Suprapubic skin (tissue), 4 donors: ENCODE results near the gene ADAP1. TPM values are rescaled to one million over a fixed set of nuclear protein-coding genes. Genes with fewer than 3 reads are reported as not detected.
"Not testable (repeated sequence)": the region's sequence is repeated elsewhere in the genome, so short reads cannot be mapped to it uniquely, and the experiment has no call there.

Source experiments
- DNase-seq, 2 donors: peaks; one replicate each; pipeline ENCODE4 v3.0.0-alpha.2; 2019; ENCODE audit warnings: low spot score in 2 of 2
- H3K27ac ChIP-seq: fragments of 200-600 bp; sonication (generic); one replicate; pipeline ENCODE4 v1.5.1; 2019
- H3K27me3 ChIP-seq: fragments of 200-600 bp; sonication (generic); one replicate; pipeline ENCODE4 v1.5.1; 2019
- H3K36me3 ChIP-seq: fragments of 200-600 bp; sonication (generic); one replicate; pipeline ENCODE4 v1.5.1; 2019
- H3K4me1 ChIP-seq: fragments of 200-600 bp; sonication (generic); one replicate; pipeline ENCODE4 v1.5.1; 2019
- H3K4me3 ChIP-seq: fragments of 200-600 bp; sonication (generic); one replicate; pipeline ENCODE4 v1.5.1; 2019; ENCODE audit warnings: mild to moderate bottlenecking
- H3K9me3 ChIP-seq: fragments of 200-600 bp; sonication (generic); one replicate; pipeline ENCODE4 v1.5.1; 2019
- EP300 ChIP-seq: sonication (generic); formaldehyde crosslinking; IDR thresholded peaks from one replicate; pipeline ENCODE4 v1.6.1; 2017; ENCODE audit warnings: antibody characterized with exemption
- POLR2A ChIP-seq, 2 donors: fragments of 450-650 bp; IDR thresholded peaks; one replicate each; pipeline ENCODE4 v1.6.1; 2017; ENCODE audit warnings: antibody characterized with exemption in 2 of 2, mild to moderate bottlenecking in 2 of 2, moderate library complexity in 2 of 2
- POLR2AphosphoS5 ChIP-seq, 3 donors: sonication (generic); formaldehyde crosslinking; IDR thresholded peaks; one replicate each; pipeline ENCODE4 v1.6.1; 2017; ENCODE audit warnings: antibody characterized with exemption in 3 of 3
- WGBS: methylation state at CpG from one replicate; pipeline ENCODE4 v1.1.5; 2018; 5-methylcytosine and 5-hydroxymethylcytosine counted together
- total RNA-seq, 4 donors: library from RNA; depleted of rRNA; stranded (reverse); fragments of >200 nt; gene quantifications; one replicate each; pipeline ENCODE4 v1.1.0, GENCODE V29; 2016
- TF ChIP-seq, protein P1 (sequence below), 2 donors: fragments of 200-600 bp in 1 of 2; fragments of 450-650 bp in 1 of 2; sonication (generic) in 1 of 2; IDR thresholded peaks; one replicate each; pipeline ENCODE4 v1.5.1; 2016 to 2019; ENCODE audit warnings: antibody characterized with exemption in 2 of 2, mild to moderate bottlenecking in 1 of 2, moderate library complexity in 1 of 2

The ADAP1 gene
- total RNA-seq, 4 donors from 2014 or later: 4.1 to 9.1 (median 6.3) TPM

GRCh38 chr7:925601-926000 lies 28.9 kb downstream of the ADAP1 start:
- Histone ChIP-seq H3K27me3 (peaks cover 7% of the 10 kb centered on the region), H3K9me3 (no peaks in the 10 kb centered on the region), H3K4me1 (peaks cover 23% of the 10 kb centered on the region), H3K36me3 (no peaks in the 10 kb centered on the region), H3K27ac (peak overlapping the region; percentile 54), H3K4me3 (no peak overlapping the region)
- no peak for TF ChIP-seq POLR2A (IDR thresholded peaks at IDR 0.05)
- TF ChIP-seq, protein P1, sequence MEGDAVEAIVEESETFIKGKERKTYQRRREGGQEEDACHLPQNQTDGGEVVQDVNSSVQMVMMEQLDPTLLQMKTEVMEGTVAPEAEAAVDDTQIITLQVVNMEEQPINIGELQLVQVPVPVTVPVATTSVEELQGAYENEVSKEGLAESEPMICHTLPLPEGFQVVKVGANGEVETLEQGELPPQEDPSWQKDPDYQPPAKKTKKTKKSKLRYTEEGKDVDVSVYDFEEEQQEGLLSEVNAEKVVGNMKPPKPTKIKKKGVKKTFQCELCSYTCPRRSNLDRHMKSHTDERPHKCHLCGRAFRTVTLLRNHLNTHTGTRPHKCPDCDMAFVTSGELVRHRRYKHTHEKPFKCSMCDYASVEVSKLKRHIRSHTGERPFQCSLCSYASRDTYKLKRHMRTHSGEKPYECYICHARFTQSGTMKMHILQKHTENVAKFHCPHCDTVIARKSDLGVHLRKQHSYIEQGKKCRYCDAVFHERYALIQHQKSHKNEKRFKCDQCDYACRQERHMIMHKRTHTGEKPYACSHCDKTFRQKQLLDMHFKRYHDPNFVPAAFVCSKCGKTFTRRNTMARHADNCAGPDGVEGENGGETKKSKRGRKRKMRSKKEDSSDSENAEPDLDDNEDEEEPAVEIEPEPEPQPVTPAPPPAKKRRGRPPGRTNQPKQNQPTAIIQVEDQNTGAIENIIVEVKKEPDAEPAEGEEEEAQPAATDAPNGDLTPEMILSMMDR (IDR thresholded peaks at IDR 0.05): no peak
- peak; percentile 71 to 79 for DNase-seq
- 60% methylated on average over 12 of the region's 18 CpGs for WGBS

DNA sequence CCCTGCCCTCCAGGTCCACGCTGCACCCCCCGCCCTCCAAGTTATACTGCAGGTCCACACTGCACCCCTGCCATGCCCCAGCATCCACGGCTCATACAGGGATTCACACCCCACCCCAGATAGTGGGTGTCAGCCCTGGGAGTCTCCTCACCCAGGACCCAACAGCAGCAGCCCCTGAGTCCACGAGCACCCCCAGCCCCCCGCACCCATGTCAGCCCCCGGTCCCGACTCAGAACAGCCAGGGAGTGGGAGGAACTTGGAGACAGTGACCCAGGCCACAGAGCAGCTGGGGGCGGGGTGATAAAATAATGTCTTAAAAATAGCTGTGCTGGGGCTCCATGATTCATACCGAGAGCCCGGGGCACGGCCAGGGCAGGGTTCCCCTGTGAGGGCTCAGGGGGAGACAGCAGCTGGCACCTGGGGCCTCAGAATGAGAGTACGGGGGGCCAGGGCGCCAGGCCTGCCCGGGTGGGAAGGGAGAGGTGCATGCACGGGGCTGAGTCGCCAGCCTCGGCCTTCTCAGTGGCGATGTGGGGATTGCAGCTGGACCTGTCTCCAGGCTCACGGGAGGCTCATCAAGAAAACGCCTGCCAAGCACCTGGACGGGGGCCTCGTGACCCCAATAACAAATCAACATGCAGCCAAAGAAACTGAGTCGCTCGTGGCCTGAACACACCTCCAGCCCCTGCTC lies 29.8 kb downstream of the ADAP1 start:
- Histone ChIP-seq H3K4me3 (no peak overlapping the region), H3K9me3 (no peaks in the 10 kb centered on the region), H3K4me1 (peaks cover 23% of the 10 kb centered on the region), H3K27ac (no peak overlapping the region), H3K36me3 (no peaks in the 10 kb centered on the region), H3K27me3 (peaks cover 11% of the 10 kb centered on the region)
- TF ChIP-seq EP300 (no peak), POLR2AphosphoS5 (IDR thresholded peaks at IDR 0.05) (no peak), POLR2A (IDR thresholded peaks at IDR 0.05) (no peak)
- TF ChIP-seq, protein P1 (IDR thresholded peaks at IDR 0.05): no peak
- DNase-seq: peak; percentile 57 to 77
- WGBS: 57% methylated on average over 22 of the region's 24 CpGs

DNA sequence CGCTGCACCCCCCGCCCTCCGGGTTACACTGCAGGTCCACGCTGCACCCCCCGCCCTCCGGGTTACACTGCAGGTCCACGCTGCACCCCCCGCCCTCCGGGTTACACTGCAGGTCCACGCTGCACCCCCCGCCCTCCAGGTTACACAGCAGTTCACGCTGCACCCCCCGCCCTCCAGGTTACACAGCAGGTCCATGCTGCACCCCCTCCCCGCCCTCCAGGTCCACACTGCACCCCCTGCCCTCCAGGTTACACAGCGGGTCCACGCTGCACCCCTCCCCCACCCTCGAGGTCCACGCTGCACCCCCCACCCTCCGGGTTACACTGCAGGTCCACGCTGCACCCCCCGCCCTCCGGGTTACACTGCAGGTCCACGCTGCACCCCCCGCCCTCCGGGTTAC lies 30.4 kb downstream of the ADAP1 start:
- not testable (repeated sequence) for H3K36me3 ChIP-seq, H3K9me3 ChIP-seq, H3K27ac ChIP-seq, H3K4me3 ChIP-seq
- Histone ChIP-seq H3K4me1 (peaks cover 23% of the 10 kb centered on the region), H3K27me3 (peaks cover 11% of the 10 kb centered on the region)
- WGBS: no CpG with 5 or more reads among the region's 25 CpGs
- DNase-seq: peak in 1 of 2 donors; percentile 63

DNA sequence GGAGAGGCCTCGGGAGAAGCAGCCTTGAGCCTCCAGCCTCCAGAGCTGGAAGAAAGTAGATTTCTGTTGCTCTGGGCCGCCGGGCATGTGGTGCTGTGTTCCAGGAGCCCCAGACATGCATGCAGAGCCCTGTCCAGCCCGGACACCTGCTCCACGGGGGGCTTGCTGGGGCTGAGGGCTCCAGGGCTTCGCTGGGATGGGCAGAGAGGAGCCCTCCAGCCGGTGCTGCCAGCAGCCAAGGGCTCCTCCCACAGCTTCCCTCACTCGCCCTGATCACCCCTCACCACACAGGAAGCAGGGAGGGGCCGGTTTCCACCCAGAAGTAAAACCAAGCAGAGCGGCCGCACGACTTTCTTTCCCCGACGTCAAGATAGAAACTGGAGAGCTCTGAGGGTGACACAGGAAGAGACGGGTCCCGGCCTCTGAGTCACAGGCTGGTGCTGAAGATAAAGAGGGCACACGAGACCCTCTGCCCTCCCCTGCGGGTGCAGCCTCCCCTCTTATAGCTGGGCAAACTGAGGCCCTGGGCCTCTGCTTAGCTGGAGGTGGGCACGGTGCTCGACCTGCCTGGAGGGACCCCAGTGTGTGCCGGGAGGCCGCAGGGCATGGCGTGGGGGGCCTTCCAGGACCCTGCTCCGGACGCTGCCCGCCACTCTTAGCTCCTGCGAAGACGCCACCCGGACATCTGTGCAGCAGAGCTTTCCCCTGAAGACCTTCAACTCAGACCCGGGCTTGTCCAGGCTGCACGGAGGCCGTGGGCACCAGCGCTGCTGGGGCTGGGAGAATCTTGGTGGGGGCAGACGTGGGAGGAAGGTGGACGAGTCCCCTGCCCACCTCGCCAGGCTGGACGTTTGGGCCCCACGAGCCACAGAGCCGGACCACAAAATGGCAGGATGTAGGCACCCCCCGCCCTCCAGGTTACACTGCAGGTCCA lies 31.1 kb downstream of the ADAP1 start:
- peaks cover 11% of the 10 kb centered on the region for H3K27me3 ChIP-seq
- no peaks in the 10 kb centered on the region for H3K9me3 ChIP-seq
- no peak for TF ChIP-seq POLR2AphosphoS5 (IDR thresholded peaks at IDR 0.05)
- TF ChIP-seq, protein P1 (IDR thresholded peaks at IDR 0.05): no peak
- no peak for TF ChIP-seq EP300
- peaks cover 23% of the 10 kb centered on the region for H3K4me1 ChIP-seq
- DNase-seq: peak; percentile 88 to 91
- no peaks in the 10 kb centered on the region for H3K36me3 ChIP-seq
- H3K4me3 ChIP-seq: peak overlapping the region; percentile 5
- 20% methylated on average over 14 of the region's 40 CpGs for WGBS
- H3K27ac ChIP-seq: peak overlapping the region; percentile 12

- H3K4me1 ChIP-seq: peaks cover 23% of the 10 kb centered on the region
- 62% methylated on average over 26 of the region's 29 CpGs for WGBS
- H3K36me3 ChIP-seq: no peaks in the 10 kb centered on the region
- DNase-seq: peak in 1 of 2 donors; percentile 72
- H3K9me3 ChIP-seq: no peaks in the 10 kb centered on the region
- no peak for TF ChIP-seq POLR2AphosphoS5 (IDR thresholded peaks at IDR 0.05)
- TF ChIP-seq, protein P1 (IDR thresholded peaks at IDR 0.05): no peak
- no peak for TF ChIP-seq POLR2A (IDR thresholded peaks at IDR 0.05)
- no peak for TF ChIP-seq EP300
- H3K27ac ChIP-seq: no peak overlapping the region
- H3K27me3 ChIP-seq: peaks cover 11% of the 10 kb centered on the region
- H3K4me3 ChIP-seq: peak overlapping the region; percentile 5
Observed at GRCh38 chr7:922334-923107, 32.0 kb downstream of the ADAP1 start.
